Stomach (tissue), 9 donors: ENCODE measurements around the gene KCNJ15. TPM values are rescaled to one million over a fixed set of nuclear protein-coding genes. Genes with fewer than 3 reads are reported as not detected.

ENCODE experiments used
- DNase-seq, 2 donors: peaks; one replicate each; pipeline versions ENCODE4 v3.0.0 to v3.0.0-alpha.2; 2013 to 2019
- H3K27ac ChIP-seq, 5 donors: fragments of 200-600 bp in 4 of 5; sonication (generic) in 4 of 5; one replicate each; pipeline ENCODE4 v1.5.1; 2013 to 2019; ENCODE audit warnings: mild to moderate bottlenecking in 1 of 5, moderate library complexity in 1 of 5
- H3K27me3 ChIP-seq, 3 donors: fragments of 200-600 bp; sonication (generic); one replicate each; pipeline ENCODE4 v1.5.1; 2017 to 2019; ENCODE audit warnings: mixed run types in 1 of 3
- H3K36me3 ChIP-seq, 4 donors: fragments of 200-600 bp; sonication (generic); 1 replicate in 3 of 4; 2 replicates in 1 of 4; pipeline ENCODE4 v1.5.1; 2016 to 2019
- H3K4me1 ChIP-seq, 4 donors: fragments of 200-600 bp; sonication (generic); one replicate each; pipeline ENCODE4 v1.5.1; 2016 to 2019
- H3K4me3 ChIP-seq, 4 donors: fragments of 200-600 bp; sonication (generic) in 3 of 4; one replicate each; pipeline ENCODE4 v1.5.1; 2016 to 2019; ENCODE audit warnings: mild to moderate bottlenecking in 1 of 4
- H3K9me3 ChIP-seq, 4 donors: fragments of 200-600 bp; sonication (generic); one replicate each; pipeline ENCODE4 v1.5.1; 2016 to 2019
- EP300 ChIP-seq: sonication (generic); formaldehyde crosslinking; IDR thresholded peaks from one replicate; pipeline ENCODE4 v1.6.1; 2017; ENCODE audit warnings: antibody characterized with exemption
- POLR2A ChIP-seq, 4 donors: fragments of 450-650 bp; IDR thresholded peaks; one replicate each; pipeline ENCODE4 v1.6.1; 2016; ENCODE audit warnings: antibody characterized with exemption in 4 of 4, control low read depth in 2 of 4, mild to moderate bottlenecking in 1 of 4, moderate library complexity in 1 of 4
- POLR2AphosphoS5 ChIP-seq, 3 donors: sonication (generic); formaldehyde crosslinking; IDR thresholded peaks; one replicate each; pipeline ENCODE4 v1.6.1; 2016; ENCODE audit warnings: antibody characterized with exemption in 3 of 3
- WGBS, 5 donors: extraction: QIAGEN DNeasy Blood & Tissue Kit in 3 of 5; methylation state at CpG; one replicate each; pipeline versions ENCODE4 v1.1.5 to v1.1.7; 2013 to 2018; 5-methylcytosine and 5-hydroxymethylcytosine counted together
- intact Hi-C: fragments of 100-400 bp; cut with DNase I; formaldehyde crosslinking; loops from one replicate; pipeline ENCODE4 v1.15.1; 2023; ENCODE audit warnings: low total_unique reads
- polyA plus RNA-seq, 3 donors: library from polyadenylated mRNA; stranded (reverse); fragments of 200-250 nt; gene quantifications; one replicate each; pipeline ENCODE4 v1.2.3, GENCODE V29; 2013
- total RNA-seq, 5 donors: library from RNA; depleted of rRNA; stranded (reverse); fragments of >200 nt; gene quantifications; one replicate each; pipeline versions ENCODE4 v1.1.0 to v1.2.3, GENCODE V29; 2014 to 2016
- TF ChIP-seq, protein P1 (sequence below), 7 experiments: fragments of 450-650 bp in 4 of 7; fragments of 200-600 bp in 3 of 7; sonication (generic) in 3 of 7; IDR thresholded peaks; one replicate each; pipeline ENCODE4 v1.5.1; 2016 to 2019; ENCODE audit warnings: antibody characterized with exemption in 7 of 7, control low read depth in 2 of 7, mild to moderate bottlenecking in 1 of 7
- donor health status: healthy with polysubstance abuse.
- donor health status: Bipolar disorder and iron deficiency.
- donor health status: healthy.

The KCNJ15 gene
- total and polyA plus RNA-seq, 8 donors: 3.5 to 38.4 (median 7.3) TPM; not detected in 1

- Histone ChIP-seq H3K36me3 (no peaks in the 10 kb centered on the region), H3K4me1 (peaks cover 0 to 25% (median 4%) of the 10 kb centered on the region in 4 donors), H3K4me3 (no peak overlapping the region), H3K27ac (peak overlapping the region in 2 of 5 donors; percentile 23 to 33), H3K27me3 (no peaks in the 10 kb centered on the region), H3K9me3 (no peaks in the 10 kb centered on the region)
- no peak for DNase-seq
- 44 to 66% (median 53%) methylated on average over 10 of the region's 10 CpGs for WGBS, 5 donors
- TF ChIP-seq EP300 (no peak), POLR2AphosphoS5 (IDR thresholded peaks at IDR 0.05) (no peak), POLR2A (IDR thresholded peaks at IDR 0.05) (no peak)
- TF ChIP-seq, protein P1, sequence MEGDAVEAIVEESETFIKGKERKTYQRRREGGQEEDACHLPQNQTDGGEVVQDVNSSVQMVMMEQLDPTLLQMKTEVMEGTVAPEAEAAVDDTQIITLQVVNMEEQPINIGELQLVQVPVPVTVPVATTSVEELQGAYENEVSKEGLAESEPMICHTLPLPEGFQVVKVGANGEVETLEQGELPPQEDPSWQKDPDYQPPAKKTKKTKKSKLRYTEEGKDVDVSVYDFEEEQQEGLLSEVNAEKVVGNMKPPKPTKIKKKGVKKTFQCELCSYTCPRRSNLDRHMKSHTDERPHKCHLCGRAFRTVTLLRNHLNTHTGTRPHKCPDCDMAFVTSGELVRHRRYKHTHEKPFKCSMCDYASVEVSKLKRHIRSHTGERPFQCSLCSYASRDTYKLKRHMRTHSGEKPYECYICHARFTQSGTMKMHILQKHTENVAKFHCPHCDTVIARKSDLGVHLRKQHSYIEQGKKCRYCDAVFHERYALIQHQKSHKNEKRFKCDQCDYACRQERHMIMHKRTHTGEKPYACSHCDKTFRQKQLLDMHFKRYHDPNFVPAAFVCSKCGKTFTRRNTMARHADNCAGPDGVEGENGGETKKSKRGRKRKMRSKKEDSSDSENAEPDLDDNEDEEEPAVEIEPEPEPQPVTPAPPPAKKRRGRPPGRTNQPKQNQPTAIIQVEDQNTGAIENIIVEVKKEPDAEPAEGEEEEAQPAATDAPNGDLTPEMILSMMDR (IDR thresholded peaks at IDR 0.05): no peak
- intact Hi-C loops: no loop called here
Observed at GRCh38 chr21:38241029-38241740, 15.6 kb upstream of the KCNJ15 start.

DNA sequence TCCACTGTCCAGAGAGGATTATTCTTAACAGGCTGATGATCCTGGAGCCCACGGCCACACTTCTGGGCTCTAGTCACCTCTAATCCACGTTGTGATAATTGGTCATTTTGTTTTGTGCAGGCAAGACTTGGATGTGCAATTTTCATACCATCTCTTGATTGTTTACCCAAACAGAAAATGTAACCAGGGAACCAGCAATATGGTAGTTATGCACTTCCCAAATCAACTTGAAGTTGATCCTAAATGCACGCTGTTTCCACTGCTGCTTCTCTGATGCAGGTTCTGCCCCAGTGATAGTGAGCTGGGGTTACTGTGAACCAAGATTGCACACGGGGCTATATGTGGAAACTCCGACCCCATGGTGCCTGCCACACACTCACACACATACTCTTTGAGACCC, 14.7 kb upstream of the KCNJ15 start:
- intact Hi-C loops: no loop called here

GRCh38 chr21:38243732-38244406, 12.9 kb upstream of the KCNJ15 start:
- Histone ChIP-seq H3K27ac (no peak overlapping the region), H3K9me3 (no peaks in the 10 kb centered on the region), H3K4me1 (peaks cover 6 to 44% (median 11%) of the 10 kb centered on the region in 4 donors), H3K4me3 (no peak overlapping the region), H3K27me3 (no peaks in the 10 kb centered on the region), H3K36me3 (no peaks in the 10 kb centered on the region)
- no peak for DNase-seq
- TF ChIP-seq, protein P1 (IDR thresholded peaks at IDR 0.05): no peak
- no peak for TF ChIP-seq EP300
- TF ChIP-seq POLR2AphosphoS5 (IDR thresholded peaks at IDR 0.05): no peak
- TF ChIP-seq POLR2A (IDR thresholded peaks at IDR 0.05): no peak
- intact Hi-C loops: no loop called here
- 69 to 81% (median 74%) methylated on average over 7 of the region's 7 CpGs for WGBS, 5 donors

More for the DNA sequence above, 14.7 kb upstream of the KCNJ15 start:
- no peaks in the 10 kb centered on the region for H3K36me3 ChIP-seq
- WGBS, 5 donors: 69 to 89% (median 77%) methylated on average over 5 of the region's 5 CpGs
- H3K4me1 ChIP-seq: peaks cover 0 to 29% (median 4%) of the 10 kb centered on the region in 4 donors
- DNase-seq: no peak
- no peak overlapping the region for H3K4me3 ChIP-seq
- H3K27me3 ChIP-seq: no peaks in the 10 kb centered on the region
- H3K27ac ChIP-seq: no peak overlapping the region
- TF ChIP-seq POLR2A (IDR thresholded peaks at IDR 0.05) (no peak), POLR2AphosphoS5 (IDR thresholded peaks at IDR 0.05) (no peak), EP300 (no peak)
- TF ChIP-seq, protein P1 (IDR thresholded peaks at IDR 0.05): no peak
- no peaks in the 10 kb centered on the region for H3K9me3 ChIP-seq

- DNase-seq: no peak
- Histone ChIP-seq H3K27me3 (no peaks in the 10 kb centered on the region), H3K4me3 (no peak overlapping the region), H3K36me3 (no peaks in the 10 kb centered on the region), H3K9me3 (no peaks in the 10 kb centered on the region), H3K27ac (peak overlapping the region in 1 of 5 donors; percentile 28), H3K4me1 (peaks cover 8 to 45% (median 14%) of the 10 kb centered on the region in 4 donors)
- no peak for TF ChIP-seq POLR2A (IDR thresholded peaks at IDR 0.05)
- TF ChIP-seq EP300: no peak
- TF ChIP-seq, protein P1 (IDR thresholded peaks at IDR 0.05): no peak
- no peak for TF ChIP-seq POLR2AphosphoS5 (IDR thresholded peaks at IDR 0.05)
- intact Hi-C loops: no loop called here
- 80 to 83% (median 82%) methylated on average over 2 of the region's 2 CpGs for WGBS, 5 donors
Observed at GRCh38 chr21:38244407-38244787, 12.4 kb upstream of the KCNJ15 start.
